ENCODE measurements around the gene SNX27. TPM values are rescaled to one million over a fixed set of nuclear protein-coding genes. Genes with fewer than 3 reads are reported as not detected.

Gene SNX27
- total and polyA plus RNA-seq, 11 donors, result 9.6 to 39.4 (median 29.0) TPM

GRCh38 chr1:151737026-151737425, 125.2 kb downstream of the SNX27 start:
- no peaks in the 10 kb centered on the region for H3K36me3 ChIP-seq
- intact Hi-C loops (cut with DNase I), result loop anchor here in 9 of 10 donors (5.0 to 10.0 kb wide), 6 partner anchors 45 to 295 kb away; partner anchors contain the start of gene C2CD4D (in 1 of the 9)
- TF ChIP-seq POLR2A (IDR thresholded peaks at IDR 0.05) (no peak), CTCF (IDR thresholded peaks at IDR 0.05) (no peak)
- peaks cover 0 to 5% (median 0%) of the 10 kb centered on the region in 9 donors for H3K27me3 ChIP-seq
- DNase-seq (no peak), ATAC-seq (no peak)
- no peak overlapping the region for H3K27ac ChIP-seq
- H3K9me3 ChIP-seq, result peaks cover 0 to 12% (median 0%) of the 10 kb centered on the region in 12 donors
- WGBS, 4 donors, result 71 to 79% (median 76%) methylated on average over 2 of the region's 2 CpGs
- H3K4me3 ChIP-seq, result no peak overlapping the region
- no peaks in the 10 kb centered on the region for H3K4me1 ChIP-seq

- H3K27ac ChIP-seq, result no peak overlapping the region
- intact Hi-C loops (cut with DNase I), result loop anchor here in 9 of 10 donors (5.0 to 10.0 kb wide), 6 partner anchors 45 to 295 kb away; partner anchors contain the start of gene C2CD4D (in 1 of the 9)
- DNase-seq (no peak), ATAC-seq (no peak)
- peaks cover 0 to 5% (median 0%) of the 10 kb centered on the region in 9 donors for H3K27me3 ChIP-seq
- no peak for TF ChIP-seq POLR2A (IDR thresholded peaks at IDR 0.05)
- no peak for TF ChIP-seq CTCF (IDR thresholded peaks at IDR 0.05)
- peaks cover 0 to 12% (median 0%) of the 10 kb centered on the region in 12 donors for H3K9me3 ChIP-seq
- no peaks in the 10 kb centered on the region for H3K4me1 ChIP-seq
- H3K36me3 ChIP-seq, result no peaks in the 10 kb centered on the region
- H3K4me3 ChIP-seq, result no peak overlapping the region
These were observed 125.6 kb downstream of the SNX27 start for GRCh38 chr1:151737479-151737878.

GRCh38 chr1:151739590-151740355, 127.9 kb downstream of the SNX27 start:
- 60 to 63% (median 61%) methylated on average over 3 of the region's 3 CpGs for WGBS, 4 donors
- H3K9me3 ChIP-seq, result peaks cover 0 to 12% (median 0%) of the 10 kb centered on the region in 12 donors
- no peak overlapping the region for H3K27ac ChIP-seq
- no peaks in the 10 kb centered on the region for H3K27me3 ChIP-seq
- TF ChIP-seq CTCF (IDR thresholded peaks at IDR 0.05) (no peak), POLR2A (IDR thresholded peaks at IDR 0.05) (no peak)
- ATAC-seq, result no peak
- no peaks in the 10 kb centered on the region for H3K4me1 ChIP-seq
- no peaks in the 10 kb centered on the region for H3K36me3 ChIP-seq
- intact Hi-C loops (cut with DNase I), result loop anchor here in 9 of 10 donors (5.0 to 10.0 kb wide), 7 partner anchors 47 to 297 kb away; partner anchors contain the start of gene C2CD4D (in 1 of the 9)
- no peak for DNase-seq
- H3K4me3 ChIP-seq, result no peak overlapping the region

- Histone ChIP-seq H3K27ac (no peak overlapping the region), H3K27me3 (no peaks in the 10 kb centered on the region), H3K4me1 (no peaks in the 10 kb centered on the region), H3K4me3 (no peak overlapping the region), H3K36me3 (no peaks in the 10 kb centered on the region), H3K9me3 (peaks cover 0 to 12% (median 0%) of the 10 kb centered on the region in 12 donors)
- TF ChIP-seq POLR2A (IDR thresholded peaks at IDR 0.05), result no peak
- TF ChIP-seq CTCF (IDR thresholded peaks at IDR 0.05), result no peak
- no peak for ATAC-seq
- intact Hi-C loops (cut with DNase I), result loop anchor here in 1 of 10 donors (5.0 kb wide), 1 partner anchor 209 kb away; no protein-coding TSS in a partner anchor
- DNase-seq, result no peak
- 79 to 86% (median 83%) methylated on average over 4 of the region's 4 CpGs for WGBS, 4 donors
These were observed 129.7 kb downstream of the SNX27 start for GRCh38 chr1:151741516-151741915.

Data from heart left ventricle (tissue), 16 donors.